Measurements from ENCODE around the gene HMGXB3. TPM values are rescaled to one million over a fixed set of nuclear protein-coding genes. Genes with fewer than 3 reads are reported as not detected.

HMGXB3 gene
- total and polyA plus RNA-seq, 9 donors, result 14.1 to 32.1 (median 28.1) TPM

DNA sequence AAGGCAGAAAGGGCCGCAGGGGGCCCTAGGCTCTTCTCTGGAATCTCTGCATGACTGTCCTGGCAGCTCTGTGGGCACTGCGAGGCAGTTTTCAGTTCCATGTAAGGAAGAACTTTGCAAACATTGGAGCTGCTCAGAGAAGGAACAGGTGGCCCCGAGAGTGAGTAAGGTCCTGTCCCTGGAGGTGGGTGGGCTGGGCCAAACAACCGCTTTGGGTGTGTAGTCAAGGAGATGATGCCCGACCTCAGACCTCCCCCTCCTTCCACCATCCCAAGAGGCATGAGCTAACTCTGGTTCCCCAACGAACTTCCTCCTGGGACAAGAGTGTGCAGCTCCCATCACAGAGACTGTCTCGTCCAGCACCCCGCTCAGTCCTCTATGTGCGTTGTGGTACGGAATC lies 65.3 kb downstream of the HMGXB3 start:
- H3K9me3 ChIP-seq, result no peaks in the 10 kb centered on the region
- no peaks in the 10 kb centered on the region for H3K27me3 ChIP-seq
- WGBS, 3 donors, result 67 to 80% (median 73%) methylated on average over 10 of the region's 10 CpGs
- no peaks in the 10 kb centered on the region for H3K36me3 ChIP-seq
- DNase-seq, result peak in 1 of 5 donors; percentile 24
- TF ChIP-seq, protein P1, sequence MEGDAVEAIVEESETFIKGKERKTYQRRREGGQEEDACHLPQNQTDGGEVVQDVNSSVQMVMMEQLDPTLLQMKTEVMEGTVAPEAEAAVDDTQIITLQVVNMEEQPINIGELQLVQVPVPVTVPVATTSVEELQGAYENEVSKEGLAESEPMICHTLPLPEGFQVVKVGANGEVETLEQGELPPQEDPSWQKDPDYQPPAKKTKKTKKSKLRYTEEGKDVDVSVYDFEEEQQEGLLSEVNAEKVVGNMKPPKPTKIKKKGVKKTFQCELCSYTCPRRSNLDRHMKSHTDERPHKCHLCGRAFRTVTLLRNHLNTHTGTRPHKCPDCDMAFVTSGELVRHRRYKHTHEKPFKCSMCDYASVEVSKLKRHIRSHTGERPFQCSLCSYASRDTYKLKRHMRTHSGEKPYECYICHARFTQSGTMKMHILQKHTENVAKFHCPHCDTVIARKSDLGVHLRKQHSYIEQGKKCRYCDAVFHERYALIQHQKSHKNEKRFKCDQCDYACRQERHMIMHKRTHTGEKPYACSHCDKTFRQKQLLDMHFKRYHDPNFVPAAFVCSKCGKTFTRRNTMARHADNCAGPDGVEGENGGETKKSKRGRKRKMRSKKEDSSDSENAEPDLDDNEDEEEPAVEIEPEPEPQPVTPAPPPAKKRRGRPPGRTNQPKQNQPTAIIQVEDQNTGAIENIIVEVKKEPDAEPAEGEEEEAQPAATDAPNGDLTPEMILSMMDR (IDR thresholded peaks at IDR 0.05), result no peak
- TF ChIP-seq EP300 (IDR thresholded peaks at IDR 0.05) (no peak), POLR2A (IDR thresholded peaks at IDR 0.05) (no peak)
- no peak overlapping the region for H3K27ac ChIP-seq
- intact Hi-C loops (cut with DNase I), result no loop called here
- no peaks in the 10 kb centered on the region for H3K4me1 ChIP-seq (ENCODE audit: insufficient read depth)
- H3K4me3 ChIP-seq, result no peak overlapping the region

DNA sequence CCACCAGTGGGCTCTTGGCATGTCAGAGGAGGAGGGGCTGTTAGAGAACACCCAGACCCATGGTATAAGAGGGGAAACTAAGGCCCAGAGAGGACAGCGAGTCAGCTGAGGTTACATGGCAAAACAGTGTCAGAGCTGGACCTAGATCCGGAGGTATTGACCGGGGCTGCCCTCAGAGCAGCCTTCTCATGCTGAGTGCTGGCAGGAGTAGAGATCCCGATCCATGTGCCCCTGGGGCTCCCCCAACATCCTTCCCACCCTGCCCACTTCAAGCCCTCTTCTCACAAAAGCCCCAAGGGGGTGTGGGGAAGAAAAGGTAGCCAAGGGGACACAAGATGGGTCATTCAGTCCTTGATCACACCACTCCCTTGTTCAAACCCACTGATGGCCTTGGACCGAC lies 65.9 kb downstream of the HMGXB3 start:
- no peak overlapping the region for H3K4me3 ChIP-seq
- H3K27ac ChIP-seq, result no peak overlapping the region
- H3K4me1 ChIP-seq (ENCODE audit: insufficient read depth), result no peaks in the 10 kb centered on the region
- H3K36me3 ChIP-seq, result no peaks in the 10 kb centered on the region
- 89 to 93% (median 93%) methylated on average over 5 of the region's 5 CpGs for WGBS, 3 donors
- H3K9me3 ChIP-seq, result no peaks in the 10 kb centered on the region
- TF ChIP-seq, protein P1 (IDR thresholded peaks at IDR 0.05), result no peak
- TF ChIP-seq POLR2A (IDR thresholded peaks at IDR 0.05) (no peak), EP300 (IDR thresholded peaks at IDR 0.05) (no peak)
- DNase-seq, result peak in 1 of 5 donors; percentile 4
- H3K27me3 ChIP-seq, result no peaks in the 10 kb centered on the region
- intact Hi-C loops (cut with DNase I), result no loop called here

DNA sequence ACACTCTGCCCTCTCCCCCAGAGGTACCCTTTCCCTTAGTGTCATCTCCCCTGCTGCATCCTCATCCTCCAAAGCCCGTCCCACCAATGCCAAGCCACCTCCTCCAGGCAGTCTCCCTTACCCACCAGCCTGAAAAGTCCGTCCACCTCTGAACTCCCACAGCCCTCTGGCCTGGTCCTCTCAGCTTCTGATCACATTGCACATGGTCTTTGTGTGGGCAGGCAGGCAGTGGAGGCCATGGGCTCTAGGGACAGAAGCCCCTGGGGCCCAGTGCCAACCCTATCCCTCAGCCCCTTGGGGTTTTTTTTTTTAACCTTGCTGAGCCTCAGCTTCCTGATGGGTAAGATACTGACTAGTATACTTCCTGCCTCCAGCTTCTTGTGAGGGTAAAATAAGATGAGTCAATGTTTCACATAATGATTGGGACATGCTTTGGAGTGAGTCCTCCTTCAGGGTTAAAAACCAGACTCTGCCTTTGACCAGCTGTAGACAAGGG lies 66.4 kb downstream of the HMGXB3 start:
- Histone ChIP-seq H3K4me1 (ENCODE audit: insufficient read depth) (no peaks in the 10 kb centered on the region), H3K4me3 (no peak overlapping the region), H3K27me3 (no peaks in the 10 kb centered on the region), H3K36me3 (no peaks in the 10 kb centered on the region), H3K27ac (no peak overlapping the region), H3K9me3 (no peaks in the 10 kb centered on the region)
- peak in 1 of 5 donors; percentile 13 for DNase-seq
- intact Hi-C loops (cut with DNase I), result no loop called here
- WGBS, 3 donors, result 88 to 98% (median 94%) methylated on average over 2 of the region's 2 CpGs
- TF ChIP-seq, protein P1 (IDR thresholded peaks at IDR 0.05), result no peak
- no peak for TF ChIP-seq POLR2A (IDR thresholded peaks at IDR 0.05)
- no peak for TF ChIP-seq EP300 (IDR thresholded peaks at IDR 0.05)

DNA sequence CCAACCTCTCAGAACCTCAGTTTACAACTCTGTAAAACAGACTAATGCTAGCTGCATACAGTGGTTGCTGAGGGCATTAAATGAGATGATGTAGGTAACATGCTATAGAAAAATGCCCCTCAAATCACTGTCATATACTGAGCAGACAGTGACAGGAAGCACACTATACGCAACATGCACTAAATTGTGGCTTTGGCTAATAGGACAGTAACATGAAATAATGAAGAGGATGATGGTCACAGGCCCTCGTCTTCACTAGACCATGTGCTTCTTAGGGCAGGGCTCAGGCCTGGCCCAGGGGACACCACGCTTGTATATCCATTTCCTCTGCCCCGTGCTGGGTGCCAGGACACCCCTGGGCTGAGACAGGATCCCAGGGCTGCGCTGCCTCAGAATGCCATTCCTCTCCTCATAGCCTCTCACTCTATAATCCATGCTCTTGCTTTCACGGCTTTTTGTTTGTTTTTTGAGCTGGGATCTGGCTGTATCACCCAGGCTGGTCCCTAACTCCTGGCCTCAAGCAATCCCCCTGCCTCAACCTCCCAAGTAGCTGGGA lies 66.9 kb downstream of the HMGXB3 start:
- Histone ChIP-seq H3K9me3 (no peaks in the 10 kb centered on the region), H3K4me3 (no peak overlapping the region), H3K27ac (no peak overlapping the region), H3K36me3 (no peaks in the 10 kb centered on the region), H3K4me1 (ENCODE audit: insufficient read depth) (no peaks in the 10 kb centered on the region), H3K27me3 (no peaks in the 10 kb centered on the region)
- TF ChIP-seq, protein P1 (IDR thresholded peaks at IDR 0.05), result no peak
- no peak for TF ChIP-seq EP300 (IDR thresholded peaks at IDR 0.05)
- TF ChIP-seq POLR2A (IDR thresholded peaks at IDR 0.05), result no peak
- 92 to 95% (median 93%) methylated on average over 6 of the region's 6 CpGs for WGBS, 3 donors
- intact Hi-C loops (cut with DNase I), result no loop called here
- peak in 1 of 5 donors; percentile 6 for DNase-seq

Measured in ovary (tissue), 9 donors.